GM20431 (cell line): ENCODE data around the gene TTC13.

Experiments used
- in situ Hi-C: fragments of 300-500 bp; cut with MseI, MboI; formaldehyde crosslinking; loops from one replicate; pipeline ENCODE4 v1.15.0; 2020; ENCODE audit warnings: low sequenced_read_pairs; ENCODE audit not compliant: unreplicated experiment

Gene TTC13

DNA sequence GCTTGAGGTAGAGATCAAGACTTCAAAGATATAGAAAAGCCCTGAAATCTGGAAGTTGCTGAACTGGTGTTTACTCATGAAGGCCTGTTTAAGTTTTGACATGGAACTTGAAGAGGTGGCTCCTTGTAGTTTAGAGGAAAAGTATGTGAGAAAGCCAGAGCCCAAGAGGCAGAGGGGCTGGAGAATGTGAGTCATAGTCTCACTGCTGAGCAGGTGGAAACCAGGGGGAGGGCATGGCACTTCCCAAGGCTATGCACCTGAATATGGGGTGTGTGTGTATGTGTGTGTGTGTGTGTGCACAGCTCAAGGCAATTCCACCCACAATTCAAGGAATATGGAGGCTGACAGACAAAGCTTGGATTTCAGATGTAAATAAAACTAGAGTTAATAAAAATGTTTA, 63.6 kb downstream of the TTC13 start:
- in situ Hi-C loops, result loop anchor here (25.0 kb wide), 1 partner anchor 272 kb away; no protein-coding TSS in a partner anchor

DNA sequence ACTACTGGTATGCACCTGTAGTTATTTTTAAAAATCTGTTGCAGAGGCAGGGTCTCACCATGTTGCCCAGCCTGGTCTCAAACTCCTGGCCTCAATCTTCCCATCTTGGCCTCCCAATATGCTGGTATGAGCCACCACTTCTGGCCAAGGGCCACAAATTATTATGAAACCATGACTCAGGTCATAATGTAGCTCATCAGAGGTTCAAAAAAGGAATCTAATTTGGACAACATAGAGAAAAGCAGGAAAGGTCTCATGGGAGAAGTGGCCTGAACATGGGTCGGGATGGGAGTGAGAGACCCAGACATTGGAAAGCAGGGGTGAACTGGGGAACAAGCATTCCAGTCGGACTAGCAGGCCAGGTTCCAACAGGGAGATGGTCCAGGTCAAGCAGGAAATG, 65.2 kb downstream of the TTC13 start:
- in situ Hi-C loops, result loop anchor here (25.0 kb wide), 1 partner anchor 274 kb away; no protein-coding TSS in a partner anchor

DNA sequence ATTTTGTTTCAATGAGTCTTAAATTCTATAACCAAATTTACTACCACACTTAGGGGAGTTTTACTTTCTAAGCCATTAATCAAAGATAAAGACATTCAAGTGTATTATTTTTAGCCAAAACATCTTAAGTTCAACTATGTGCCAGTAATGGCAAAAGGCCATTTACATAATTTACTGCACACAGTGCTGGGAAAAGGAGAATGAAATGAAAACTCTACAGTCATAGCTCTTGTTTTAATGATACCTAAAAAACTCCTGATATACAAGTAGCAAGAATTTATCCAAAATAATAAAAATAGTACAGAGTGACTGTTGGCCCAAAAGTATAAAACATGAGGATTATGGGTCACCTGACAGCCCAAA, 67.9 kb downstream of the TTC13 start:
- in situ Hi-C loops, result loop anchor here (25.0 kb wide), 1 partner anchor 277 kb away; no protein-coding TSS in a partner anchor

DNA sequence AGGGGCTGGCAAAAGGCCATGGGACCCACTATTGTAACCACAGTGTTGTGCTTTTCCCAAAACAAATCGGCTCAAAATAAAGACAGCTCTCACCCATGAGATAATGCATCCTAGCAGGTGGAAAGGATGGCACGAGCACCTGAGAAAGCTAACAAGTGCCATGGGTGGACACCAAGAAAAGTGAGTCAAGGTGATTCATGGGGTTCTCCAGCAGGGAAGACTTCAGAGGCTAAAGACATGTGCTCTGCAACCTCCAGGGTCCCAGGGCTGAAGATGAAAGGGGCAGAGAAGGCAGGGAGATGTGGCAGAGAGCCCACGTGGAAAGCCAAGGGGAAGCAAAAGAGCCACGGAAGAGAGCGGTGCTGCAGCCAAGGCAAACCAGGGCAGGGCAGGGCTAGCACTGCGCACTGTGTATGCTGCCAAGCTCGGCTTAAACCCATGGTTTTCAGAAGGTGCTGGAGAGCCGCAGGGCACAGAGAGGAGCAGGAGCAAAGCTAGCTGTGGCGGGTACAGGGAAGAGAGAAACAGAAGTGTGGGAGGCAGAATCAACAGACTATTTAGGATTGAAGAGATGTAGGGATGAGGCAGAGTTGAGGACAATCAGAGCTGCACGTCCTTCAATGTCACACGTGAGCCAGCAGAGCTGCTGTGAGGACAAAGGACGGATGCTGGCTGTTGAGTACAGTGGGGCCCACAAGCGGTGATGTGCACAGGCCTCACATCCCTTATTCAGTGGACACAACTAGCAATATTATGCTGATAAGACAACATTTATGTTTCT, 68.5 kb downstream of the TTC13 start:
- in situ Hi-C loops, result loop anchor here (25.0 kb wide), 1 partner anchor 277 kb away; no protein-coding TSS in a partner anchor

DNA sequence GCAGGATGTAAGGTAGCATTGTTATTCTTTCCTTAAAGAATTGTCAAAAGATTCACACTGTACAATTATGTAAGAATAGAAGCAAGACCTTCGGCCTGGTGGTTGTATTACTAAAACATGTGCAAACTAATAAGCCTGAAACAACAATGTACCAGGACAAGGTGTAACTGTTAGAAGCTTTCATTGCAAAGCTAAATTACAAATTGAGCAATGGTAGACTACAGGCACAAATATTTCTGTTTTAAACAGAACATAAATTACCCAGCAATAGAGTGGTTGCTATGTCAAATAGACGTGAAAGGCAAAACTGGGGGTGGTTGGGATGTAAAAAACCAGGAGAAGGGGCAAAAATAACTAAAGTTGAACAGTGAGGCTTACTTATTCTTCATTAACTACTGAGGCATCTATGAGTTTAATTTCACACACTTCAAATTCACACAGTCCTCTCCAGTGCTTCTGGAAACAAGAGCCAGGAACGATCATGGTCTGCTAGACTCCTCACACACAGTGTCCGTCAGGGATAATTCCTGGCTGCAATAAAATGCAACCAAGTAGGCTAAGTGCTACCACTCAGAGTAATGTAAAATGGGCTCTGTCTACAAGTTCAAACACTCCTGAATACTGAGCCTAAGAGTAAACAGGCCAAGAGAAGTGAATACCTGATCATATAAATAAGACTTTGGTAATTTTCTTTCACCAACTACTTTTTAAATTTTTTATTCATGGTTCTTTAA, 71.0 kb downstream of the TTC13 start:
- in situ Hi-C loops, result loop anchor here (25.0 kb wide), 1 partner anchor 280 kb away; no protein-coding TSS in a partner anchor

DNA sequence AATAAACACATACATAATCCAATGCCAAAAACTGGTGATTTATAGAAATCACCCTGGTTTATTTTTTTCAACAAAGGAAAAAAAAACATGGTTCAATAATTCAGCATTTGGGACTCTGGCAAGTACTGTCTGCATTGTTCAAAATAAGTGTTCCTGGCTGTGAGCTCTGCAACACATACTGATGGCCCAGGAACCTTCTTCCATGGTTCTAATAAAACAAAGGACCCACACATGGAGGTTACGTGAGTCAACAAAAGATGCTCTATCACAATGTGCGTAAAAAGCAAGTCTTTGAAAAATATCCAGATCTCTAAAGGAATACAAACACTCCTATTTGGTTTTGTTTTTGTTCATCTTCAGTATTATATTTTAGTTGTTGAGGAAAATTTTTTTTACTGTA, 72.4 kb downstream of the TTC13 start:
- in situ Hi-C loops, result loop anchor here (25.0 kb wide), 1 partner anchor 281 kb away; no protein-coding TSS in a partner anchor

DNA sequence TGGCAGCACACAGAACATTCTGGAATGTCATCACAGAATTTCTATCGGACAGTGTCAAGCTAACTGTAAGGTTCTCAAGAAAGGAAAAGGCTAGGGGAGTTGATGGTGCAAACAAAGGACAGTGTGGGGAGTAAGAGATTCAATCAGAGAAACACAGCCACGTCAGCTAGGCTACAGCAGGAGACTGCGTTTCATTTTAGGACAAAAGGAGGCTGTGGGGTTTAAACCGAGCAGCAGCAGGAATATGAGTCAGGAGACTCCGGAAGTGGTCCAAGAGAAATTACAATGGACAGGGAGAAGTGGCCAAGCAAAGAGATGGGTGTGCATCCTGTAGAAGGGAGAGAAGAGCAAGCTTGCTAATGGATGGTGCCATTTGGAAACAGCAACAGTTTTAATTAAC, 72.9 kb downstream of the TTC13 start:
- in situ Hi-C loops, result loop anchor here (25.0 kb wide), 1 partner anchor 282 kb away; no protein-coding TSS in a partner anchor

DNA sequence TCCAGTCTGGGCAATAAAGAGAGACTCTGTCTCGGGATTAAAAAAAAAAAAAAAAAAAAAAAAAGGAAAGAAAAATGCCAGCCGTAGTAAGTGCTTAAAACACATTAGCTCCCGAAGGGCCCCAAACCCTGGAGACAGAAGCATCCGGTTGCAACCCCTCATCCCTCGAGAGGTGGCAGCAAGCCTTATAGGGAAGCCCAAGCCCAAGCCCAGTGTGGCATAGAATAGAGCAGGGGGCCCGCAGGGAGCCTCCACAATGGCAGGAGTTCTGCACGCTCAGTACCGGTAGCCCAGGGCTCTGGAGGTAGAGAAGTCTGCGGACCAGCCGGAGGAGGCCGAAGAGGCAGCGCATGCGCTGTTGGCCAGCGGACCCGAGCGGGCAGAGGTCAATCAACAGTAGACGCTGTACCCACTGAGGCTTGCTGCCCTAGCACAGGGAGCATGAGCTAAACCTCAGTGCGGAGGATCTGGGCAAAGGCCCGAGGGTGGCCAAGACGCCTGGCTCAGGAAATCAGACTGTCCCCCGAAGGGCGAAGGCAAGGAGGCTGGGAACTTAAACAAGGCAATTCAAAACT, 76.2 kb downstream of the TTC13 start:
- in situ Hi-C loops, result loop anchor here (25.0 kb wide), 1 partner anchor 285 kb away; no protein-coding TSS in a partner anchor

DNA sequence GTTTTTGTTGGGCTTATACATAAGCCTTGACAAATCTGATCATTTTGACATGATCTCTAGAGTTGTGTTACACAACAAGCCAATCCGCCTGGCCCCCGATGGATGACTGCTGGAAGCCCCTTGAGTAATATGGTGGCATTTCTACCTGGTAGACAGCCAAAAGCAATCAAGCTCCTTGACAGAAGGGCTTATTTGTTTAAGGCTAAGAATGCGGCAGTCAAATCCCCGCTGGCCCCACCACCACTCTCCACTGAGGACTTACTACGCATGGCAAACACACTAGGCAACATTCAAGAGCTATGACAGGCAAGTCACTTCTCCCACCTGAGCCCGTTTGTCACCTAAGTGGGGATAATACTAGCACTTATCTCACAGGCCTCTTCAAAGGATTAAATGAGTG, 77.0 kb downstream of the TTC13 start:
- in situ Hi-C loops, result loop anchor here (25.0 kb wide), 1 partner anchor 286 kb away; no protein-coding TSS in a partner anchor

DNA sequence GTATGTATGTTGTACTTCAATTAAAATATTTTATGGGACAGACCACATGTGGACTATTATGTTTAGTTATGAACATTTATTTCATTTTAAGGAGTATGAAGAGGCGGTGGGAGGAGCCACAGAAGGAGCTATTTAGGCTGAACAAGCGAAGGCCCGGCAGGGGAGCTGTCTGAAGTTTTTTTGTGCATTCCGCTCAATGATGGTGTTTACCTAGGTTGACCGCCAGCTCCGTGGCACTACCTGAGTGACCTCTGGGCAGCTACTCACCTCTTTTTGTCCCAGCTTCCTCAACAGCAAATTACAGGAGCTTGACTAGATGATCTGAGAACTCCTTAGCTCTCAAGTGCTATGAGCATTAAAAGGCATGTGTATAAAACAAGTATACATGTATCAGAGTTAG, 77.7 kb downstream of the TTC13 start:
- in situ Hi-C loops, result loop anchor here (25.0 kb wide), 1 partner anchor 286 kb away; no protein-coding TSS in a partner anchor

DNA sequence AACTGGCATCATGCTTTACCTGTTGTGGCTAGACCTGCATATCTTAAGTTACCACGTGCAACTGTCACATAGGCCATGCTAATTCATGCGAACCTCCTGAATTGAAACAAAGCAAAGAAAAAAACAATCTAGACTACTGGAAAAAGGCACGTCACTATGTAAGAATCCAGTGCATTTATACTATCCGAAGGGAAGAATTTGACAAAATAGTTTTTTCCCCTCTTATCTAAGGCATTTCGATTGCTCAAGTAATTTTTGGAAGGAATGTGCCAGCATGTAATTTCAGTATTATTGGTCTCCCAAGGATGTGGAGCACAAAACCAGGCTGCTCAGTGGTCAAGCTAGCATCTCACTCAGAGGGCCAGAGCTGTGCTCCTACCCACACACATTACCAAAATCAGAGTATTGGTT, 78.8 kb downstream of the TTC13 start:
- in situ Hi-C loops, result loop anchor here (25.0 kb wide), 1 partner anchor 287 kb away; no protein-coding TSS in a partner anchor

DNA sequence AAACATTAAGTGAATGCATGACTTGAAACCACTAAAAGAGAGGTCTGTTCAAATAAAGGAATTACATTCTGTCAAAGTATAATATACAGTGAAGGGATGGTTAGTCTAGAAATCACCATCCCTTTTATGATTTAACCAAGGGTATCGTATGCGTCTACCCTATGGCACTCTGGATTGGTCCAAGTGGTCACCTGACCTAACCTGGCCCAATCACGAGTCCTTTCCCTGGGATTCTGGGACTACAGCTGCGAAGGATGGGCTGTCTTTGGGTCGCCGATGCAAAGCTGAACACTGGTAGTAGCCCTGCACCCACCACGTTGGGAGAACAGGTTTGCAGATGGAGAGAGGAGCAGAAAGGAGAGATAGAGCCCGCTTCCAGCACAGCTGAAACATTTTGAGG, 79.9 kb downstream of the TTC13 start:
- in situ Hi-C loops, result no loop called here

DNA sequence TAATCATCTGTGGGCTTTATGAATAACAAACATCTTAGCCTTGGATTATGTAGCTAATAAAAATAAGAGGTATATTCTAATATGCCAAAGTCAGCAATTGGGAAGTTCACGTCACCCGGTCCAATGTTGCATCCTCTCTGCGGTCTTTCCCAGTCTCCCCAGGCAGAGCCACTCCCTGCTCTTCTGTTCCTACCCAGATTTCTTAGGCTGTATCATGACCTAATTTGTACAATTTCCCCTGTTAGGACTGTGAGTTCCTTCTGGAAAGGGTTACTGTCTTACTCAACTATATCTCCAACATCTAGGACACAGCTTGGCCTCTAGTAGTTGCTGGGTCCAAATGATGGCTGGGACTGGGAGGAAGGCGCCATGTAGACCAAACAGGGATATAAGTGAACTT, 80.5 kb downstream of the TTC13 start:
- in situ Hi-C loops, result no loop called here

DNA sequence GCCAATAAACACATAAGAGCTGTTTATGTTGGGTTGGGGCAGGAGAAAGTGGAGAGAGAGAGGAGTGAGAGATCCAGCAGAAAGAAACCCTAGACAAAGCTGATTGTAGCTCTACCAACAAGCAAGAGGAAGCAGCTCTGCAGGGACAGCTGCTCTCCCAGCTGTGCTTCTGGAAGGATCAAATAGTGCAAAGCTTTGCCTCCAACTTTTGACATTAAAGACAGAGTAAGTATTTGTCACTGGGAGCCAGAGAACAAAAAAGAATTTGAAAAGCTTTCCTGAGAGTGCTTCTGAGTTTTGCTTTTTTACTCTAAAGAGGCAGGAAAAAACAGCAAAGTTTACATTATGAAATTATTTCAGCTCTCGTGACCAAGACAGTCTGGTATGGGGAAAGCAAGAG, 81.9 kb downstream of the TTC13 start:
- in situ Hi-C loops, result no loop called here

DNA sequence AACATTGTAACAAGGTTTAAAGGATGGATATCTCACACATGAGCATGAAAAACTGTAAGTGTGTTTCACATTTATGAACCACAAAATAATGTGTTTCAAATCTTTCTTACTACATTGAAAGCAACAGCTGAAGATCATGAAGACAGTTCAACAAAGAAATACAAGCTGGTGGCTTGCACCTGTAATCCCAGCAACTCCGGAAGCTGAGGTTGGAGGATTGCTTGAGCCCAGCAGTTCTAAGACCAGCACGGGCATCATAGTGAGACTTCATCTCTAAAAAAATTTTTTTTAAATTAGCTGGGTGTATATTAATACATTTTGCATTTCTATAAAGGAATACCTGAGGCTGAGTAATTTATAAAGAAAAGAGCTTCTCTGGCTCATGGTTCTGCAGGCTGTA, 83.2 kb downstream of the TTC13 start:
- in situ Hi-C loops, result no loop called here

DNA sequence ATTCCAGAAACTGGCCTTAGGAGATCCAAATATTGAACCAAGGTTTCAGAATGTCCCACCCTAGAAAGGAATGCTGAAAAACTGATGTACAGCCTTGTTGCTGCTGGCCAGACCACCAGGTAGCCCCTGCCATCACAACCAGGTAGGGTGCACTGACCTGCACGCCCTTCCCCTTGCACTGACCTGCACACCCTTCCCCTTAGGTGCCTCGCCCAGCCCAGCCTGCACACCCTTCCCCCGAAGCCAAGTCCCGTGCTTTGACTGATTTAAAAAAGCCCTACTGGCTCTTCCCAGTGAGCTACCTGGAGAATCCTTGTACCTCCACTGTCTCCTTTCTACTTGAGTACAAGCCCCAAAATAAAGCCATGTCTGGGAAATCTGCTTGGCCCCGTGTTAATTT, 84.0 kb downstream of the TTC13 start:
- in situ Hi-C loops, result no loop called here

DNA sequence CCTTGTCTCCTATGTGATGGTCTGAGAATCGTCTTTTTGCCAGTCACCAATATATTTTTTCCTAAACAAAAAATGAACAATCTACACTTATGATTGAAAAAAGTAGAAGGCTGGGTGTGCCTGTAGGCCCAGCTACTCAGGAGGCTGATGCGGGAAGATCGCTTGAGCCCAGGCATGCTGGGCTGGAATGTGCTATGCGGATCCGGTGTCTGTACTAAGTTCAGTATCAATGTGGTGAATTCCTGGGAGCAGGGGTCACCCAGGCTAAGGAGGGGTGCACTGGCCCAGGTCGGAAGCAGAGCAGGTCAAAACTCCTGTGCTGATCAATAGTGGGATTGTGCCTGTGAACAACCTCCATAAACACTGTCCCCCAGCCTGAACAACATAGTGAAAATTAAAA, 84.6 kb downstream of the TTC13 start:
- in situ Hi-C loops, result no loop called here

DNA sequence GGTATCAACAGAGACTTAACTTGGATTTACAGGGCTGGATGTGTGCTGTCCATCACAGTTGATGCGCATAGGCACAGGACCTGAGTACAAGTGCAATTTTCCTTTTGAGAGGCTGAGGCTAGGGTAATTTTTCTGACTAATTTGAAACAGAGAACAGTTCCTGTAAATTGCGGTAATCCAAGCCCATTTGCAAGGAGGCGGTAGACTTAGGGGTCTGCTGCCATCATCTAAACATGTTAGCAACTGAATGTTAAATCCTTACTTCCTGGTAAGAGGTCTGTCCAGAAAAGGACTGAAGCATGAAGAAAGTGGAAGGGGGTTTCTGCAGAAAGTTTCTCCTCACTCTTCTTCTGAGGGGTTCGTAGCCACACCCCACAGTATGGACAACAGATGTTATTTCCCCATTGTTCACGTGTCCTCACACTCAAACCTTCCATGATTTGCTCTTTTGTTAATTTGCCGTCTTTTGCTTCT, 86.6 kb downstream of the TTC13 start:
- in situ Hi-C loops, result no loop called here

DNA sequence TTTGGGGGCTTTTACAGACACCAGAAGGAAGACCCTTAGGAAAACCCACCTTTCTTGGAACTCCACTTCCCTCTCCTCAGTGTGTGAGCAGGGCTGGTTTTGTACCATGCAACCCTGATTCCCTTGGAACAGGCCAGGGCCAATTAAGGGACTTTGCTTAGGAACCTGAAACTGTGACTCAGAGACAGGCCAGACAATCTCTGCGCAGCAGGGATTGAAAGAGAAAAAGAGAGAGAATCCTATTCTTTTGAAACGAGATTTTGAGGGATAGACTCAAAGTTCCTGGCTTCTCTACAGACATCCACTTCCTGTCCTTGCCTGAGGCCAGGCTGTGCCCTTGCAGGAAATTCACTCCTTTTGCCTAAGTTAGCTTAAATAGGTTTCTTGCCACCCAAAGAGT, 87.2 kb downstream of the TTC13 start:
- in situ Hi-C loops, result no loop called here

DNA sequence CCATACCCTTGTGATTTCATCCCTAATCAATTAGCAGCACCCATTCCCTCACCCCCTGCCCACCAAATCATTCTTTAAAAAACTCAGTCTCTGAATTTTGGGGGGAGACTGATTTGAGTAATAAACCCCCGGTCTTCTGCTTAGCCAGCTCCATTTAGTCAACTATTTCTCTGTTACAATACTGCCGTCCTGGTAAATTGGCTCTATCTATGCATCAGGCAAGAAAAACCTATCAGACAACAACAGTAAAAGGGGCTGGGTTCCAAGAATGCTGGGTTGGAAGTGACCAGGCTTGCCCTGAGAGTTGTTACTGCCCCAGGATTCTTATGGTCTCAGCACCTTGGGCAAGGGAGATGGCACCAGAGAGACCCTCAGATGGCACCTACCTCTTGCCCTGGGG, 94.0 kb downstream of the TTC13 start:
- in situ Hi-C loops, result no loop called here
